HG02571 (cell line): ENCODE results near the gene CDH1.
"Not testable (repeated sequence)": the region's sequence is repeated elsewhere in the genome, so short reads cannot be mapped to it uniquely, and the experiment has no call there.

Experiments used
- ATAC-seq: cut with Tn5 transposase; IDR thresholded peaks from one replicate; pipeline ENCODE4 v1.9.1; 2021; ENCODE audit warnings: mild to moderate bottlenecking, moderate library complexity; ENCODE audit not compliant: unreplicated experiment

CDH1 gene

DNA sequence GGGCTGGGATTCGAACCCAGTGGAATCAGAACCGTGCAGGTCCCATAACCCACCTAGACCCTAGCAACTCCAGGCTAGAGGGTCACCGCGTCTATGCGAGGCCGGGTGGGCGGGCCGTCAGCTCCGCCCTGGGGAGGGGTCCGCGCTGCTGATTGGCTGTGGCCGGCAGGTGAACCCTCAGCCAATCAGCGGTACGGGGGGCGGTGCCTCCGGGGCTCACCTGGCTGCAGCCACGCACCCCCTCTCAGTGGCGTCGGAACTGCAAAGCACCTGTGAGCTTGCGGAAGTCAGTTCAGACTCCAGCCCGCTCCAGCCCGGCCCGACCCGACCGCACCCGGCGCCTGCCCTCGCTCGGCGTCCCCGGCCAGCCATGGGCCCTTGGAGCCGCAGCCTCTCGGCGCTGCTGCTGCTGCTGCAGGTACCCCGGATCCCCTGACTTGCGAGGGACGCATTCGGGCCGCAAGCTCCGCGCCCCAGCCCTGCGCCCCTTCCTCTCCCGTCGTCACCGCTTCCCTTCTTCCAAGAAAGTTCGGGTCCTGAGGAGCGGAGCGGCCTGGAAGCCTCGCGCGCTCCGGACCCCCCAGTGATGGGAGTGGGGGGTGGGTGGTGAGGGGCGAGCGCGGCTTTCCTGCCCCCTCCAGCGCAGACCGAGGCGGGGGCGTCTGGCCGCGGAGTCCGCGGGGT lies at the start of gene CDH1:
TSS of gene CDH1 (plus strand) at position 247 of the 684 bp plus-strand sequence. CDS start at position 371, 124 bp downstream.
- no peak for ATAC-seq

DNA sequence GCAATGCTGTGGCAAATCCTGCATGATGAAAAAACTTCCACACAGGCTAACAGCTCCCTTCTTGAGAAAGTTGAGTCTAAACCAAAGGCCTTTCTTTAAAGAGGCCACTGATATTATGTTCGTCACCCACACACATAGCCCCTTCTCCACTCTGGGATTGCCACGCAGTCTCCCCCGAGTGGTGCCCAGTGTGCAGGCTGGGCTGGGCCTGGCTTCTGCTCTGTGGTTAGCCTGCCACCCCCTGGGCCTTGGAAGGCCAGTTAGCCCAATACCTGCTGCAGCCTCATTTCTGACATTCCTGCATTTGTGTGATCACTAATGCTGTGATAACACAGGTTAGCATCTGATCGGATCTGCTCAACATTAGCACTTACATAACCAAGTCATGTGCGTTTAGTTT lies 47.2 kb upstream of the CDH1 start:
- ATAC-seq, result no peak

- ATAC-seq, result no peak
Observed at GRCh38 chr16:68695575-68695974, 41.5 kb upstream of the CDH1 start.

GRCh38 chr16:68696514-68696913 lies 40.6 kb upstream of the CDH1 start:
- ATAC-seq, result no peak

DNA sequence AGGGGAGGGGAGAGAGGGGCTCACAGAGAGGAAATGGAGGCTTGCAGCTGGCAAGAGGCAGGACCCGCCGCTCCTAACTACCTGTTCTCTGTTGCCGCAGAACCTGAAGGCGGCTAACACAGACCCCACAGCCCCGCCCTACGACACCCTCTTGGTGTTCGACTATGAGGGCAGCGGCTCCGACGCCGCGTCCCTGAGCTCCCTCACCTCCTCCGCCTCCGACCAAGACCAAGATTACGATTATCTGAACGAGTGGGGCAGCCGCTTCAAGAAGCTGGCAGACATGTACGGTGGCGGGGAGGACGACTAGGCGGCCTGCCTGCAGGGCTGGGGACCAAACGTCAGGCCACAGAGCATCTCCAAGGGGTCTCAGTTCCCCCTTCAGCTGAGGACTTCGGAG lies 39.0 kb upstream of the CDH1 start:
- ATAC-seq, result no peak

- no peak for ATAC-seq
Observed at GRCh38 chr16:68700120-68700519, 37.0 kb upstream of the CDH1 start.

GRCh38 chr16:68700831-68701230 lies 36.3 kb upstream of the CDH1 start:
- ATAC-seq, result no peak

GRCh38 chr16:68704232-68704867 lies 32.7 kb upstream of the CDH1 start:
- no peak for ATAC-seq

- ATAC-seq, result no peak
Observed at GRCh38 chr16:68707340-68708152, 29.5 kb upstream of the CDH1 start.

GRCh38 chr16:68710211-68710610 lies 26.9 kb upstream of the CDH1 start:
- no peak for ATAC-seq

DNA sequence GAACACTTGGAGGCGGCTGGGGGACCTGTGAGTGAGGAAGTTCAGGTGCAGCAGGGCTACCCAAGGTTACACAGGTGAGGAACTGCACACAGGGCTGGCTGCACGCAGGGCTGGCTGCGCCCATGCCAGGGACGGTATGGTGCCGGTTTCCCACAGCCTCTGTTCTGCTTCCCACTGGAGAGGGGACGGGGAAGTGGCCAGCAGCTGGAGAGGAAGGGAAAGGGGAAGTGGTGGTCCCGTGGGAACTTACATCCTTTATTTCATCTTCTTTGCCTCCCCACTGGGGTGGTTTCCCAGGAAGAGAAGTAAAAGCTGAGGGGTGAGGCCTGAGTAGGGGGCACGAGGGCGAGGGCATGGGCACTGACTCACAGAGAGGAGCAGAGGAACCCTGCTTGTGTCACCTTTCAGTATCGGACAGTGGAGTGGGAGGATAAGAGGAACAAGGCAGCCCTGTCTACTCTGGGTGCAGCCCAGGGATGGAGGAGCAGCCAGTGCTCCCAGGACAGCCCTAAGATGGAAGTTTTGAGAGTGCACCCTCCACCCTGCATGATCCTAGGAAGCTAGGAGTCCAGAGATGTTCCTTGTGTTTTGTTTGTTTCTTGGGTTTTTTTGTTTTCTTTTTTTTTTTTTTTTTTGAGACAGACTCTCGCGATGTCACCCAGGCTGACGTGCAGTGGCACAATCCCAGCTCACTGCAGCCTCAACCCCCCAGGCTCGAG lies 25.5 kb upstream of the CDH1 start:
- ATAC-seq, result no peak

DNA sequence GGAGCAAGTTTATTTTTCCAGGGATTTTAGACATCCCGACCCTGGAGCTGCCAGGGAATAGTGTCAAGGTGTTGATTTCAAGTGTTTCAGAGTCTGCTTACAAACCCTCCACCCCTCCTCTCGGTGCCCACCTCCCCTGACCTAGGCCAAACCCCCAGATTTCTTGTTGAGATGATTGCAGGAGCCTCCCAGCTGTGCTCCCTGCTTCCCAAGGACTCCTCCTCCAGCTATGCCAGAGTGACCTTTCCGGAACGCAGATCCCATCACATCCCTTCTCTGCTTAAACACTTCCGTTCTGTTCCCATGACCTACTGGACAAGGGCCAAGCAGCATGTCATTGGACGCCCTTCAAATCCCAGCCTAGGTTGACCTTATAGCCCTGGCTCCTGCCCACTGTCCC lies 23.7 kb upstream of the CDH1 start:
- no peak for ATAC-seq

- ATAC-seq, result no peak
Observed at GRCh38 chr16:68715471-68715870, 21.6 kb upstream of the CDH1 start.

DNA sequence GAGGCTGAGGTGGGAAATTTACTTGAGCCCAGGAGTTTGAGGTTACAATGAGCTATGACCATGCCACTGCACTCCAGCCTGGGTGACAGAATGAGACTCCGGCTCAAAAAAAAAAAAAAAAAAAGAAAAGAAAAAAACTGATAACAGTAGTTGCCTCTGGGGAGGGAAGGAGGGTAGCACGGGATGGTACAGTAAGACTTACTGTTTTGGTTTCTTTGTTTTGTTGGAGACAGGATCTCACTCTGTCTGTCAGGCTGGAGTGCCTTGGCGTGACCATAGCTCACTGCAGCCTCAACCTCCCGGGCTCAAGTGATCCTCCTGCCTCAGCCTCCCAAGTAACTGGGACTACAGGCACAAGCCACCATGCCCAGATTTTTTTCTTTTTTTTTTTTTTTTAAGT lies 20.6 kb upstream of the CDH1 start:
- not testable (repeated sequence) for ATAC-seq

GRCh38 chr16:68717684-68718083 lies 19.4 kb upstream of the CDH1 start:
- ATAC-seq, result no peak

GRCh38 chr16:68718590-68718989 lies 18.5 kb upstream of the CDH1 start:
- no peak for ATAC-seq

GRCh38 chr16:68719993-68720489 lies 17.1 kb upstream of the CDH1 start:
- ATAC-seq, result peak; percentile 72

DNA sequence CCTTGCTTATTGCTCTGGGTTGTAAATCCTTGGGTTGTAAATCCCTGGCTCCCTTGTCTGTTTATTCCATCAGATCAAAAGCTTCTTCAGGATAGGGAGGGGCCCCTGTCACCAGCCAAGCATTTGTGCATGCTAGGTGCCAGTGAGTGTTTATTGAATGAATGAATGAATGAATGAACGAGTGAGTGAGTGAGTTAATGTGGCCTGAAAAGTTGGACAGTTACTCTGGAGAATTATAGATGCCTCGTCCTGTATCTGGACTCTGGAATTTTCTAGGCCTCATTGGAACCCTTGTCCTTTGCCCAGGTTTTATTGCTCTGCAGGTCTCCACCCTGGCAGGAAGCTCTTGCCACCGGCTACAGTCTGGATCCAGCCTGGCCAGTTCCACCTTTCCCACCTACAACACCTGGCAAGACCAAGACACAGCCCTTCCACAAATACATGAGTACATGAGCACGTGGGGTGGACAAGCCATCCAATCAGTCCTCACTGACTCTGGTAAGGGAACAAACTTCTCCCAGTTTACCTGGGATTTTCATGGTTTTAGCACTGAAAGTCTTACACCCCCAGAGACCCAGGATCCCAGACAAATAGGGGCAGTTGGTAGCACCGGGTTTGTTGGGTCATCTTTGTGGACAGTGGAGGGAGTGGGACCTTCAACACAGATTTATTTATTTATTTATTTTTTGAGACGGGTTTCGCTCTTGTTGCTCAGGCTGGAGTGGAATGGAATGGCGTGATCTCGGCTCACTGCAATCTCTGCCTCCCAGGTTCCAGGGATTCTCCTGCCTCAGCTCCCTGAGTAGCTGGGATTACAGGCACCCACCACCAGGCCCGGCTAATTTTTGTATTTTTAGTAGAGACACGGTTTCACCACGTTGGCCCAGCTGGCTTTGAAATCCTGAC lies 14.7 kb upstream of the CDH1 start:
- no peak for ATAC-seq

GRCh38 chr16:68724797-68725196 lies 12.3 kb upstream of the CDH1 start:
- no peak for ATAC-seq

DNA sequence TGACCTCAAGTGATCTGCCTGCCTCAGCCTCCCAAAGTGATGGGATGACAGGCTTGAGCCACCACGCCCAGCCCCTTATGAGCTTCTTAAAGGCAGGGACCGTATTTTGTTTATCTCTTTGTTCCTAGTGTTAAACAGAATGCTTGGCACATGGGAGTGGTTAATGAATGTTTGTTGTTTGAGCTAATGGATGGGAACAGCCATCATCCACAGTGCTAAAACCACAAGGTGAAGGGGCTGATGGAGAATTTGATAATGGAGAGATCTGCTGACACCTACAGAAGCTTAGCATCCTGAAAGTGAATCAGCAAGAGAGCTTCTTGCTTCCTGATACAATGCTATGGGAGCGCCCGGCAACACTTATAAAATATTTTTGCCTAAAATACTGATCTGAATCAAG lies 8.6 kb upstream of the CDH1 start:
- no peak for ATAC-seq
